ENCODE results near the gene CROCC2. TPM values are rescaled to one million over a fixed set of nuclear protein-coding genes. Genes with fewer than 3 reads are reported as not detected.
A peak's percentile ranks its signal among the peaks of the same experiment; 100 is the strongest.

The CROCC2 gene
- total and polyA plus RNA-seq, 8 donors, result 0.03 to 4.9 TPM; not detected in 6

DNA sequence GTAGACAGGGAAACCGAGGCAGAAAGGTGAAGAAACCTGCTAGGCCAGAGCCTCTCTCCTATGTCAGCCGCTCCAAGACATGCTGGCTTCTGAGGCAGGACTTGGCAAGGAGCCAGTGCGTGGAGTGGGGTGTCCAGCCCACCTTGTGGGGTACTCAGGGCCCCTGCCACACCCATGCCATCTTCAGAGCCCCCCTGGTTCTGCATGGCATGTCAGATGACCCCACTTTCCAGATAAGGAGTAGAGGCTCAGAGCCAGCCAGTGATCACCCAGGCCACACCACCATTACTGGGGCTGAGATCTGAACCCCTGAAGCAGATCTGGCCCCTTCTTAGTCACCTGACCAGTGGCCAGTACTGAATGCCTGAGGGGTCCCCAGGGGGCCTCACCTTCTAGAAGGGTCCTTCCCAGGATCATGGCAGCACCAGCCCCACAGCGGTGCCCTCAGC is 14.7 kb downstream of the CROCC2 start:
- H3K36me3 ChIP-seq, result no peaks in the 10 kb centered on the region
- H3K4me1 ChIP-seq, result peaks cover 7 to 24% (median 16%) of the 10 kb centered on the region in 4 donors
- intact Hi-C loops (cut with DNase I; ENCODE audit: low total_unique reads), result no loop called here
- WGBS, 5 donors, result 67 to 89% (median 82%) methylated on average over 3 to 4 of the region's 4 CpGs
- H3K4me3 ChIP-seq, result no peak overlapping the region
- peak overlapping the region in 4 of 5 donors; percentile 28 to 77 (median 48) for H3K27ac ChIP-seq
- no peaks in the 10 kb centered on the region for H3K9me3 ChIP-seq
- TF ChIP-seq POLR2AphosphoS5 (IDR thresholded peaks at IDR 0.05), result no peak
- no peak for TF ChIP-seq POLR2A (IDR thresholded peaks at IDR 0.05)
- TF ChIP-seq, protein P1, sequence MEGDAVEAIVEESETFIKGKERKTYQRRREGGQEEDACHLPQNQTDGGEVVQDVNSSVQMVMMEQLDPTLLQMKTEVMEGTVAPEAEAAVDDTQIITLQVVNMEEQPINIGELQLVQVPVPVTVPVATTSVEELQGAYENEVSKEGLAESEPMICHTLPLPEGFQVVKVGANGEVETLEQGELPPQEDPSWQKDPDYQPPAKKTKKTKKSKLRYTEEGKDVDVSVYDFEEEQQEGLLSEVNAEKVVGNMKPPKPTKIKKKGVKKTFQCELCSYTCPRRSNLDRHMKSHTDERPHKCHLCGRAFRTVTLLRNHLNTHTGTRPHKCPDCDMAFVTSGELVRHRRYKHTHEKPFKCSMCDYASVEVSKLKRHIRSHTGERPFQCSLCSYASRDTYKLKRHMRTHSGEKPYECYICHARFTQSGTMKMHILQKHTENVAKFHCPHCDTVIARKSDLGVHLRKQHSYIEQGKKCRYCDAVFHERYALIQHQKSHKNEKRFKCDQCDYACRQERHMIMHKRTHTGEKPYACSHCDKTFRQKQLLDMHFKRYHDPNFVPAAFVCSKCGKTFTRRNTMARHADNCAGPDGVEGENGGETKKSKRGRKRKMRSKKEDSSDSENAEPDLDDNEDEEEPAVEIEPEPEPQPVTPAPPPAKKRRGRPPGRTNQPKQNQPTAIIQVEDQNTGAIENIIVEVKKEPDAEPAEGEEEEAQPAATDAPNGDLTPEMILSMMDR (IDR thresholded peaks at IDR 0.05), result no peak
- no peak for TF ChIP-seq EP300 (IDR thresholded peaks at IDR 0.05)
- peaks cover 0 to 17% (median 10%) of the 10 kb centered on the region in 3 donors for H3K27me3 ChIP-seq
- DNase-seq, result peak; percentile 2 to 17

DNA sequence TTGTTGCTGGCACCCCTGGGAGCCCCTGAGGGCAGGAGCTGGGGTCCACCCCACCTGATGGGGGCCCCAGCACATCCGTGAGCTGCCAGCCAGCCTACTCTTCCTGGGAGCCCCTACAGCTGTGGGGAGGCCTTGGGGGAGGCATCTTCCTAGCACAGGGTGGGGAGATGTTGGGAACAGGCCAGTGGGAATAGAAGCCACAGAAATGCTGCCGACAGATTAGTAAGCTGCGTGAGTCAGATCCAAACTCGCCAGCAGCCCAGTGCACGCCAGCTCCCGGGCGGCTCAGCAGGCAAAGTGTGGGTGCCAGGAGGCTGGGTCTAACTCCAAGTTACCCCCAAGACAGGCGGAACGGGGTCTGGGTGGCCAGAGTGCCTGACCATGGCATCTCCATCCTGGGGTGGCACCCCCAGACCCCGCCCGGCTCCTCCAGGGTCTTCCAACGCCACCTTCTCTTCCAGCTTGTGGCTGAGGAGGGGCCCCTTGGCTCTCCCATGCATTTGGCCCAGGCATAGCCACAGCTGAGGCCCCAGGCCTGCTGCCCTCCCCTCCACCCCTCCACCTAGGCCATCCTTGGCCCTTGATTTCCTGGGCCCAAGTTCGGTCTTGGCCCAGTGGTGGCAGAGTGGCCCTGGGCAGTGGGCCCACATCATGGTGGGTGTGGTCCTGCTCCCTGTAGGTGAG is 15.3 kb downstream of the CROCC2 start:
- H3K4me1 ChIP-seq, result peaks cover 6 to 20% (median 11%) of the 10 kb centered on the region in 4 donors
- H3K27ac ChIP-seq, result peak overlapping the region in 4 of 5 donors; percentile 28 to 77 (median 48)
- TF ChIP-seq, protein P1 (IDR thresholded peaks at IDR 0.05), result no peak
- TF ChIP-seq POLR2A (IDR thresholded peaks at IDR 0.05), result no peak
- TF ChIP-seq POLR2AphosphoS5 (IDR thresholded peaks at IDR 0.05), result no peak
- no peak for TF ChIP-seq EP300 (IDR thresholded peaks at IDR 0.05)
- no peaks in the 10 kb centered on the region for H3K36me3 ChIP-seq
- peak; percentile 25 to 53 for DNase-seq
- intact Hi-C loops (cut with DNase I; ENCODE audit: low total_unique reads), result no loop called here
- peaks cover 0 to 10% (median 5%) of the 10 kb centered on the region in 3 donors for H3K27me3 ChIP-seq
- H3K9me3 ChIP-seq, result no peaks in the 10 kb centered on the region
- no peak overlapping the region for H3K4me3 ChIP-seq
- 66 to 86% (median 76%) methylated on average over 6 to 13 of the region's 13 CpGs for whole genome bisulfite sequencing, 5 donors

DNA sequence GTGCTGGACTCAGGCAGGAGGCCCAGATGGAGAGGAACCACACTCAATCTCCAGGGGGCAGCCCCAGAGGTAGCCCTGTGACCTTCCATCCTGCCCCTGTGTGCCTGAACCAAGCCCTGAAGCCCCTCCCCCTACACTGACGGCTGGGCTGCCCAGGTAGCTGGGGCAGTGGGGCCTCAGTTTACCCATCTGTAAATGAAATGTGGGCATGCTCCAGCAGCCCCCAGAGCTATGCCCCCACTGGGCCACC is 15.8 kb downstream of the CROCC2 start:
- WGBS, 5 donors, result 67 to 100% (median 86%) methylated on average over 1 of the region's 1 CpG
- Histone ChIP-seq H3K27me3 (peaks cover 0 to 6% (median 0%) of the 10 kb centered on the region in 3 donors), H3K36me3 (no peaks in the 10 kb centered on the region), H3K4me3 (no peak overlapping the region), H3K4me1 (peaks cover 2 to 18% (median 9%) of the 10 kb centered on the region in 4 donors), H3K27ac (peak overlapping the region in 1 of 5 donors; percentile 77), H3K9me3 (no peaks in the 10 kb centered on the region)
- TF ChIP-seq, protein P1 (IDR thresholded peaks at IDR 0.05), result no peak
- TF ChIP-seq EP300 (IDR thresholded peaks at IDR 0.05) (no peak), POLR2A (IDR thresholded peaks at IDR 0.05) (no peak), POLR2AphosphoS5 (IDR thresholded peaks at IDR 0.05) (no peak)
- intact Hi-C loops (cut with DNase I; ENCODE audit: low total_unique reads), result no loop called here
- DNase-seq, result peak; percentile 6 to 9

DNA sequence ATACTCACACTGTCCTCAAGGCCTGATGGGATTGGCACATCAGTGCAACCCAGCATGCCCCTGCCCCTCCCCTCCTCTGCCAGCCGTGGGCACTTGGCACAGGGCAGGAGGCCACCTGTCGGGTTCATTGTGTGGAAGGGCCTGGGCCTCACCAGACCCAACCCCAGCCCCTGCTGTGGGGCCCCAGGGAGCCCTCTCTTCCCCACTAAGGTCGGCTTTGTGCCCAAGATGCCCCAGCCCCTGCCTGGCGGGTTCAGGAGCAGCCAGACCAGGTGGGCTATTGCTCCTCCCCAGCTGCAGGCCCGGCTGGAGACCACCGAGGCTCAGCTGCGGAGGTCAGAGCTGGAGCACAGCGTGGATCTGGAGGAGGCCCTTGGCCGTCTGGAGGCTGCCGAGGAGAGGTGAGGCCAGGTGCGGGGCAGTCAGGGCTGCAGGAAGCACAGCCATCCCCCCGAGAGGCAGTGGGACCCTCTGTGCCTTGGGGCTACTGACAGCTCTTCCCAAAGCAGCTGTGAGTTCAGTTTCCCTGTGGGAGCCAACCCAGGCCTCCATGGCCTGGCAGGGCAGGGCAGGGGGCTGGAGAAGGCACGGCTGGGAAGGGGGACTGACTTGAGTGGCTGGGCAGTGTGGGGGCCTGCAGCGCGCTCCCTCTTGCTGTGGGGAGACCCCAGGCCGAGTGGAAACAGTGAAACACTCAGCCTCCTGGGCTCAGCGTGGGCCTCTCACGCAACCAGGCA is 16.3 kb downstream of the CROCC2 start:
- peak overlapping the region in 1 of 5 donors; percentile 77 for H3K27ac ChIP-seq
- H3K9me3 ChIP-seq, result no peaks in the 10 kb centered on the region
- peak in 1 of 2 donors; percentile 8 for DNase-seq
- peaks cover 0 to 13% (median 5%) of the 10 kb centered on the region in 4 donors for H3K4me1 ChIP-seq
- TF ChIP-seq, protein P1 (IDR thresholded peaks at IDR 0.05), result no peak
- TF ChIP-seq EP300 (IDR thresholded peaks at IDR 0.05), result no peak
- TF ChIP-seq POLR2AphosphoS5 (IDR thresholded peaks at IDR 0.05), result no peak
- TF ChIP-seq POLR2A (IDR thresholded peaks at IDR 0.05), result no peak
- intact Hi-C loops (cut with DNase I; ENCODE audit: low total_unique reads), result no loop called here
- H3K4me3 ChIP-seq, result no peak overlapping the region
- 80 to 86% (median 85%) methylated on average over 10 to 18 of the region's 18 CpGs; no CpG with 5 or more reads in 1 of the 5 donors for WGBS, 5 donors
- peaks cover 0 to under 1% (median 0%) of the 10 kb centered on the region in 3 donors for H3K27me3 ChIP-seq
- no peaks in the 10 kb centered on the region for H3K36me3 ChIP-seq
